A375 (cell line): ENCODE data around the gene ARRDC4. TPM values are rescaled to one million over a fixed set of nuclear protein-coding genes. Genes with fewer than 3 reads are reported as not detected.

Experiments
- total RNA-seq: library from RNA; depleted of rRNA; stranded (reverse); fragments of >200 nt; shearing (Covaris generic); gene quantifications from 2 replicates; pipeline ENCODE4 v1.2.3, GENCODE V29; 2014; rRNA removed

ARRDC4 gene
- 5.0 and 5.5 TPM in 2 replicates for total RNA-seq

GRCh38 chr15:97960364-97961066, at the start of gene ARRDC4:
Gene ARRDC4 (plus strand): TSS chr15:97960703. CDS start chr15:97960862, 159 bp downstream.

